HG03342 (cell line): ENCODE results near the gene DND1.
A peak's percentile ranks its signal among the peaks of the same experiment; 100 is the strongest.
"Not testable (repeated sequence)": the region's sequence is repeated elsewhere in the genome, so short reads cannot be mapped to it uniquely, and the experiment has no call there.

Experiments
- ATAC-seq: cut with Tn5 transposase; IDR thresholded peaks from one replicate; pipeline ENCODE4 v1.9.1; 2021; ENCODE audit warnings: mild to moderate bottlenecking, moderate library complexity; ENCODE audit not compliant: unreplicated experiment

DND1 gene

DNA sequence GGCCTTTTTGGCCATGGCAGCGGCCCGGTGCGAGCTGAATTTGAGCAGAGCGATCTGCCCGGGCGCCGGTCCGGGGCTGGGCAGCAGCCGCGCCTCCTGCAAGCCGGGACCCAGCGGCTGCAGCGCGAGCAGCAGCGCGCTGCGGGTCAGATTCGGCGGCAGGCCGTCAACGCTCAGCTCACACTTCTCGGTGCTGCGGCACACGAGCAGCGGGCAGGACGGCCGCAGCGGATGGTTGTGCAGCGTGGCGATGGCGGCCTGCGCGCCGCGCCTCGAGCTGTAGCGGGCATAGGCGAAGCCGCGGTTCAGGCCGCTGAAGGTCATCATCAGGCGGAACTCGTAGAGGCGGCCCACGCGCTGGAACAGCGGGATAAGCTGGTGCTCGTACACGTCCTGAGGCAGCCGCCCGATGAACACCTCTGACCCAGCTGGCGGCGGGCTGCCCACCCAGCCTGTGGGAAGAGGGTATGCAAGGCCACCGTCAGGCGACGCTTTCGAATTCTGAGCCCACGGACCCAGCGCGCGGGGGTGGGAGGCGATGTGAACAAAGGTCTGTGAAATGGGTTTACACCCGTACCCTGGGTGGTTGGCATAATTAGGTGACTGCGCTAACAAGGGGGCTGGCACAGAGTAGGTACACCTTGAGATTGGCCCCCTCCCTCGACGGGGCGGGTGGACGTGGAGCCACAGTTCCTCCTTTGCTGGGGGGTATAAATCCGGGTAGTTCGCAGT lies 755 bp downstream of the DND1 start:
- ATAC-seq = no peak

- no peak for ATAC-seq
These were observed 1.8 kb downstream of the DND1 start for GRCh38 chr5:140671472-140672125.

- ATAC-seq = not testable (repeated sequence)
These were observed 2.3 kb downstream of the DND1 start for GRCh38 chr5:140671035-140671434.

DNA sequence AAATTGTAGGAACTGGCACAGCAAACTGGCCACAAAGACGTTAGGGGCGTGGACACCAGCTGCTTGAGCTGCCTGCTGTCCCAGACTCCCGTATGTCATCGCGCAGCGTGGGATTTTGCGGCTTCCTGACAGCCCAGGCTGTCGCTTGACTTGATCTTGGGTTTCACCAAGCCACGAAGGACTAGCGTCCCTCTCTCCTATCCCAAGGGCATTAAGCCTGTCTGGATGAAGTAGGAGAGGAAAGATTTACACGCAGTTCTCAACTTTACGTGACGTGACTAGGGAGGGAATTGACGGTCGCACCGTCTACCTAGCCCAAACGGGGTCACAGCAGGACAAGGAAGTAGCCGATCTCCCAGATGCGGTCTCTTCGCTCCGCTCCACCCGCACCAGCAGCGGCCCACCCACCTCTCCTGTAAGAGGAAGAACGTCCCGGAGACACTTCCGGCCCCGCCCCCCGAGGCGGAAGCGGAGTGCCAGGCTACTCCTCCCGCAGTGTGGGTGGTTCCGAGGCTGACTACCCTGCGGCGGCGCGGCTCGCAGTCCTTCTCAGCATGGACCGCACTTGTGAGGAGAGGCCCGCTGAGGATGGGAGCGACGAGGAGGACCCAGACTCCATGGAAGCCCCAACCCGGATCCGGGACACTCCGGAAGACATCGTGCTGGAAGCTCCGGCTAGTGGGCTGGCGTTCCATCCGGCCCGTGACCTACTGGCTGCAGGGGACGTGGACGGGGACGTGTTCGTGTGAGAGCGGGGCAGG lies 8.8 kb downstream of the DND1 start, which contains the start of gene WDR55:
TSS of gene WDR55 (plus strand) at position 546 of the 761 bp plus-strand sequence. CDS start at position 555, 9 bp downstream.
- peak; percentile 98 for ATAC-seq

DNA sequence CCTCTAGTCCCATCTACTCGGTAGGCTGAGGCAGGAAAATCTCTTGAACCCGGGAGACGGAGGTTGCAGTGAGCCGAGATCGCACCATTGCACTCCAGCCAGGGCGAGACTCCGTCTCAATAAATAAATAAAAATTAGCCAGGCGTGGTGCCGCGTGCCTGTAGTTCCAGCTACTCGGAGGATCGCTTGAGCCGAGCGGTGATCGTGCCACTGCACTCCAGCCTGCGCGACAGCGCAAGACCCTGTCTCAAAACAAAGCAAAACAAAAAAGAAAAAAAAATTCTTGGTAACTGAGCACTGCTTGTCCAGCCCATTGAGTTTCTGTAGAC lies 9.4 kb downstream of the DND1 start:
- ATAC-seq = no peak

DNA sequence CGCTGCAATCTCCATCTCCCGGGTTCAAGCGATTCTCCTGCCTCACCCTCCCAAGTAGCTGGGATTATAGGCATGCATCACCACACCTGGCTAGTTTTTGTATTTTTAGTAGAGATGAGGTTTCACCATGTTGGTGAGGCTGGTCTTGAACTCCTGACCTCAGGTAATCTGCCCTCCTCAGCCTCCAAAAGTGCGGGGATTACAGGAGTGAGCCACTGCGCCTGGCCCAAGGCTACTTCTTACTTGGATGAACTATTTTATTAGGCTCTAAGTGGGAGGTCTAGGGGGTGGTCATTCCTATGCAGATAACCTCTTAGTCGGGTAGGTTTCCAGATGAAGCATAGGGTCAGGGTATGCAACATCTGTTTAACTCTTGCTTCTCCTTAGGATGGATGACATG lies 13.0 kb downstream of the DND1 start:
- ATAC-seq = not testable (repeated sequence)

DNA sequence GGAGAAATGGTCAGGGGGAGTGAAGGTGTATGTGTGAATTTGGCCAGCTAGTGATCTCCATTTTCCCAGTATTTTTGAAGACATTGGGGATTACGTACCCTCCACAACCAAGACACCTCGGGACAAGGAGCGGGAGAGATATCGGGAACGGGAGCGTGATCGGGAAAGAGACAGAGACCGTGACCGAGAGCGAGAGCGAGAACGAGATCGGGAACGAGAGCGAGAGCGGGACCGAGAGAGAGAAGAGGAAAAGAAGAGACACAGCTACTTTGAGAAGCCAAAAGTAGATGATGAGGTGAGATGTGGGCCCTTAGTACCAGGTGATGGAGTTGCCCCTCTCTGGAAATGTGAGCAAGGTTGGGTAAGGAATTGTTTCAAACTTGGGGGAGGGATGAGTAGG lies 14.5 kb downstream of the DND1 start:
- ATAC-seq = no peak

DNA sequence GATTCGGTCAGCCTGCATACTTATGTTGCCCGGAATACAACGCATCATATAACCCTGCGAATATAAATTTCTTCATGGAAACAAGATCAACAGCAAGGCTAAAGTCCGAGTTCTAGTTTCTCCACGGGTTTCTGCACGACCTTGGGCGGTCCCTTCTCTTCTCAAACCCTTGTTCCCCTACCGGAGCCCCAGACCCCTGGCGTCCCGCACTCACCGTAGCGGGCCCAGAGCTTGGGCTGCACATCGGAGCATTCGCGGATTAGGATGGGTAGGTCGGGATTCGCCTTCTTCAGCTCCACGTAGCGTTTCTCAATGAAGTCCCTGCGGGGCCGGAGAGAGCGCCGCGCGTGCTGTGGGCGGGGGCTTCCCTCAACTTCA lies 26.3 kb downstream of the DND1 start:
- ATAC-seq = peak; percentile 12

DNA sequence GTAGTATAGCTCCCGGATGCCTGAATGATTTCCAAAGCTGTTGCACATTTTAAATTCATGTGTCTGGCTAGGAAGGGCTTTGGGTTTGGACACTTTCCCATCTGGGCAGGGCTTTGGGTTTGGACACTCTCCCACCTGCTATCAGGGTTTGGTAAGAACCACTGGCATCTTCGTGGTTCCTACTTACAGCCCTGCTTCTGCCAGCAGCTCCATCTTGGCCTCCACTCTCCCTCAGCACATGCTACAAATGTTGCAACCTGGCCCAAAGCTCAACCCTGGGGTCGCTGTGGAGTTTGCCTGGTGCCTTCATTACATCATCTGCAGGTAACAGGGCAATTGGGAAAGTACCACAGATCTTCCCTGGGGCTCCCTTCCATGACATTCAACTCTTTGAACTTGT lies 30.7 kb downstream of the DND1 start:
- ATAC-seq = no peak

DNA sequence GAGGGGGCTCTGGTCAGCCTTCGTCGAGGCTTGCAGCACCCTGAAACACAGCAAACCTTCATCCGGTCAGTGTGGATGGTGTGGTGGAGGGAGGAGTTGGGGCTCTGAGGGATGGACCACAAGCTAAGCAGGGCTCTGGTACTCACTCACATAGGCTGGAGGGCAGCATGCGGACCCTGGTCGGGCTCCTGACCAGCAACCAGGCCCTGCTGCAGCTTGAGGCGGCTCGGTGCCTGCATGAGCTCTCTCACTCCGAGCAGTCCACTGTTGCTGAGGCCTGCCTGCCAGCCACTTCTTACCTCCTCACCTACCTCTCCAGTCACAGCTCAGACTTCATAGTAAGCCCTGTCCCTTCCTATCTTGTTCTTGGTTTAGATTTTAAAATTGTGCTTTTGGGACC lies 31.7 kb downstream of the DND1 start:
- no peak for ATAC-seq

GRCh38 chr5:140639148-140639981 lies 34.0 kb downstream of the DND1 start, which contains the start of gene TMCO6:
Gene TMCO6, plus strand, starts transcription at chr5:140639451. Its CDS starts 77 bp downstream, at chr5:140639528.
- peak; percentile 94 for ATAC-seq

GRCh38 chr5:140638898-140639147 lies 34.6 kb downstream of the DND1 start:
- ATAC-seq = not testable (repeated sequence)

DNA sequence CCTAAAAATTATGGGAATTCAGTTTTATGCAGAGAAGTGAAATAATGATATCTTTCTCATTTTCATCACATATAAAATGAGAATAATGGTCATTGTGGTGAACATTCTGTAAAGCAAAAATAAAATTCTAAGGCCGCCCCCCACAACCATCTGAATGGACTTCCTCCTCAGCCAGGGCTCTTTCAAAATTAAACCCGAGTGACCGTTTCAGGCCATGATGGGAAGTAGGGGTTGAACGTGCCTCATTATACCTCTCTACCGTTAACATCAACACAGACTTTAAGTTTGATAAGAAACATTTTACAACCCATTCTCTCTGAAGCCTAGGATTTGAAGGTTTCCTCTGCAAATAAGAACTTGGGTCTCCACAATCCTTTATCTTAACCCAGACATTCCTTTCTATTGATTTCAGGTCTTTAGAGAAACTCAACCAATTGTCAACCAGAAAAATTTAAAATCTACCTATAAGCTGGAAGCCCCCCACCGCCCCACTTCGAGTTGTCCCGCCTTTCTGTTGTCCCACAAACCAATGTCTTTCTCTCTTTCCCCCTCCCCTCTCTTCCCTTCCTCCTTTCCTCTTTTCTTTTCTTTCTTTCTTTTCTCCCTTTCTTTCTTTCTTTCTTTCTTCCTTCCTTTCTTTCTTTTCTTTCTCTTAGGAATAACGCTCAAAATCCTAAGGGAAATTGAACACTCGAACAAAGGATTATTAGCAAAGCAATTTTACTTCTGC lies 35.8 kb downstream of the DND1 start:
- no peak for ATAC-seq

- no peak for ATAC-seq
These were observed 37.8 kb downstream of the DND1 start for GRCh38 chr5:140635291-140636257.

- ATAC-seq = no peak
These were observed 39.3 kb downstream of the DND1 start for GRCh38 chr5:140634103-140634502.

GRCh38 chr5:140633501-140633900 lies 39.9 kb downstream of the DND1 start:
- ATAC-seq = no peak

GRCh38 chr5:140633021-140633471 lies 40.3 kb downstream of the DND1 start, which contains the start of gene CD14:
Gene CD14, minus strand, starts transcription at chr5:140633175. Its CDS starts 104 bp downstream, at chr5:140633071.
- ATAC-seq = peak; percentile 2

DNA sequence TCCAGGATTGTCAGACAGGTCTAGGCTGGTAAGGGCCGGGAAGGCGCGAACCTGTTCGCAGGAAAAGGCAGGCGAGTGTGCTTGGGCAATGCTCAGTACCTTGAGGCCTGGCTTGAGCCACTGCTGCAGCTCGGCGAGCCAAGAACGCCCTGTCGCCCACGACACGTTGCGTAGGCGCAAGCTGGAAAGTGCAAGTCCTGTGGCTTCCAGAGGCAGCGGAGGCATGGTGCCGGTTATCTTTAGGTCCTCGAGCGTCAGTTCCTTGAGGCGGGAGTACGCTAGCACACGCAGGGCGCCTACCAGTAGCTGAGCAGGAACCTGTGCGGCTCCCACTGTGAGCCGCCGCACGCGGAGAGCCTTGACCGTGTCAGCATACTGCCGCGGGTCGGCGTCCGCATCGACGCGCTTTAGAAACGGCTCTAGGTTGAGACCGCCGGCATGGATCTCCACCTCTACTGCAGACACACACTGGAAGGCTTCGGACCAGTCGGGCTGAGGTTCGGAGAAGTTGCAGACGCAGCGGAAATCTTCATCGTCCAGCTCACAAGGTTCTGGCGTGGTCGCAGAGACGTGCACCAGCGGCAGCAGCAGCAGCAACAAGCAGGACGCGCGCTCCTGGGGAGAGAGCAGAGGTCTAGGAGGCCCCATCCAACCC lies 40.9 kb downstream of the DND1 start:
- peak; percentile 48 for ATAC-seq
